GM19463 (cell line): ENCODE results near the gene DCUN1D2.

Experiments
- ATAC-seq: cut with Tn5 transposase; IDR thresholded peaks from one replicate; pipeline ENCODE4 v1.9.1; 2021; ENCODE audit warnings: mild to moderate bottlenecking, moderate library complexity; ENCODE audit not compliant: unreplicated experiment

DCUN1D2 gene

DNA sequence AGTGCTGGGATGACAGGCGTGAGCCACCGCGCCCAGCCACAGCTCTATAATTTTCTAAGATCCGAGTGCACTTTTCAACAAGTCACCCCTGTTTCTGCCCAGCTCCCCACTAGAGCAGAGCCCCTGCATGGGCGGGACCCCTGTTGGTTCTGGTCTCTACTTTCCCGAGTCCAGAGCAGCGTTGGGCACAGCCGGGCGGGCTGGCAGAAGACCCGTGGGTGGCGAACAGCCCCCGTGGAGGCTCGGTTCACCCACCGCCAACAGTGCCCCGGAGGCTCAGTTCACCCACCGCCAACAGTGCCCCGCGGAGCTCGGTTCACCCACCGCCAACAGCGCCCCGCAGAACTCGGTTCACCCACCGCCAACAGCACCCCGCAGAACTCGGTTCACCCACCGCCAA is 78.1 kb downstream of the DCUN1D2 start:
- ATAC-seq, result no peak

DNA sequence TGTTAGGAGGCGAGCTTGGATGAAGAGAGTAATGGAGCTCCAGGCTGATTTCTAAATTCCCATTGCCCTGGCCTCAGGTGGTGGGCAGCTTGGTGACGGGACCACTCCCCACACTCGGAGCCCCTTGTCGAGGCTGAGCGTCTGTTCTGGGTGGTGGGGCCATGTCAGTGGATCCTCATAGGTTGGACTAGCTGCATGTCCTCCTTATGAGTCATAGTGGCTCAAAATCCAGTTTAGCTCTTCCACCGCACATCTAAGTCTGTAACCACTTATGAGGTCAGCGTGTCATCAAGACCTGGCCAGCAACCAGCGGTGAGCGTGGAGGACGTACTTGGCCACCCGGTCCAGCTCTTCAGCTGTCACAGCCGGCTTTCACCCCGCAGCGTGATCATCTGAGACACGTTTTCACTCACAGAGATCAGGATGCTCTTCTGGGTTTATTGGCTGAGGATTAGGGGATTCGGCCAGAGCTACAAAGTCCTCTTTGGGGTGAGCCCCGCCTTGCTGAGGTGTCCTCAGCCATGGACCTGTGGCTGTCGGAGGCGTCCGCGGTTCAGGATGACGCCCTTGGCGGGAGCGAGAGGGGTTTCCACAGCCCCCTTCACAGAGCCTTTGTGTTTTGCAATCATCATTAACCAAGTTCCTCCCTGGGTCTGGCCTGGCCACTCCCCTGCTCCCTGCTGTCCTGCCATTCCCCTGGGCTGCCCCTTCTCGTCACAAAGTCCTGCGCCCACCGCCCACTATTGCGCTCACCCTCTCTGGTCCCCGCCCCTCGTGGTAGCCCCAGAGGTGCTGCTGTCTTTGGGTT is 79.1 kb downstream of the DCUN1D2 start:
- ATAC-seq, result no peak

DNA sequence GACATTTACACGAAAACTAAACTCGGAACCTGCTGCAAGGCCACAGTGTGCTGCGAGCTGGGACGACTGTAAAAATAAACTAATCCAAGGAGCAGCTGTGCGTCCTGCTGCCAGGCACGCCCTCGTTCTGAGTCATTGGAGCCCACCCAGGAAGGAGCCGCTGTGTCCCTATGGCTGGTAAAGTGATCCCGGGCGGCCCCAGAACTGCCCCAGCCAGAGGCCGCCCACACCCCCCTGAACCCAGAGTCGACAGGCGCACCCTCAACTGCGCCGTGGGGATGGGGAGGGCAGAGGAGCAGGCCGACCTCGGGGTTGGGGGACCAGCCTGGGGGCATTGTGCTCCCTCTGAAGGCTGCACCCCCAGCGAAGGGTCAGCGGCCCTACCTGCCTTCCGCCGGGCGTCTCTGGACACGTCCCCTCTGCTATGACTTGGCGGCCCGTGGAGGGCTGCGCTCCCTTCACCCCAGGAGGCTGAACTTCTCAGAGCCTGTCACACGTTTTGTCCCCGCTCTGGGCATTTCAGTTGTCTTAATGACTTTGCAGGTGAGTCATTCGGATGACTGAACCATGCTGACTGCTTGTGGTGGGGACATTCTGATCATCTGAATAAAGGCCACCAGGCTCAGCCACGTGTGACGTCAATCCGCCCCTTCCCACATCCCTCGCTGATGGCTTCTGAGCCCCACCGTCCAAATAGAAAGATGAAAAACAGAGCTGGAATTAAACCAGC is 79.9 kb downstream of the DCUN1D2 start:
- ATAC-seq, result no peak

- ATAC-seq, result no peak
These were observed 81.9 kb downstream of the DCUN1D2 start for GRCh38 chr13:113408562-113408961.

DNA sequence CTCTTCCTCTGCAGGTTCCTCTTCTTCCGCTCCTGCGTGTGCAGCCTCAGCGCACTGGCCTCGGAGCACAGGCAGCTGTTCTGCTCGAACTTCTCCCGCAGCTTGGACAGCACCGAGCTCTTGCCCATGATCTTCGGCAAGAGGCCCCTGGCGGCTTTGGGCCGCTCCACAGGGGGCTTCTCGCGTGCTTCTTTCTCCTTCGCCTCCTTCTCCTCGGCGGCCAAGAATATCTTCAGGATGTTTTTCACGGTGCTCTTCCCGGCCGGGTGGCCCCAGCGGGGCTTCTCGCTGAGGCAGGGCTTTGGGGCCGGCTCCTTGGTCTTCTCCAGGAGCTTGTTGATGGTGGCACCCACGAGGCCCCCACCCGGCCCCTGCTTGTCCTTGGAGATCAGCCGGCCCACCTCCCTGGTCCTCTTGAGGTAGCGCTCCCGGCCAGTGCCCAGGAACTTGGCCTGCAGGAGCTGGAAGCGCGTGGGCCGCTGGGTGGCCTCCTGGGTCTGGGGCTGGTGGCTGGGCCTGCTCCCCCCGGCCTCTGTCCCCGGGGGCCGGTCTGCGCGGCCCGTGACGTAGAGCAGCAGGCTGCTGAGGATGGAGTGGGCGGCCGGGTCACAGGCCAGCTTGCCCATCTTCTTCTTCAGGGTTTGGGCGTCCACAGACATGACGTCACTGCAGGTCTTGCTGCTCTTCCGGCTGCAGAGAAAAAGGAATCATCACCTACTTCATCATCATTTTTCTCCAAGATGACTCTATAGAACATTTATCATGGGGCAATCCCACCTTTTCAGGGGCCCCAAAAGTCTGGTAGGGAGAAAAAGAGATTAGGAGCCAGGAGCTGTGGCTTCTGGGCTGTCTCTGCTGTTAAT is 82.7 kb downstream of the DCUN1D2 start:
- ATAC-seq, result no peak

DNA sequence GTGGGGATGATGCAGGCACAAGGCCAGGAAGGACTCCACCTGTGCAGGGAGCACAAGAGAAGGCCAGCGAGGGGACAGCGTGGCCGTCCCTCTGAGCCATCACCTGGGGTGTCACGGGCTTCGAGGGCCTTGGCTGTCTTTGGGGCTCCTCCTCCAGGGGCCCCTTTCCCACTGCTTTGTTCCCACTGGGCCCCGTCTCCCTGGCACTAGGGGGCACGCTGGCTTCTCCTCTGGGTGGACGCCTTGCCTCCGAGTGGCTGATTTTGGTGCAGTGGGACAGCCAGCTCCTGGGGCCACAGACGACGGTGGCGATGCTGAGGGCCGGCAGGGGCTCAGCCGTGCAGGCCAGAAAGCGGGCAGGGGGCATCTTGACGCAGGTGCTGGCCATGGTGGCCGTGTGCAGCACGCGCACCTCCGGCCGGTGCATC is 83.4 kb downstream of the DCUN1D2 start:
- no peak for ATAC-seq

DNA sequence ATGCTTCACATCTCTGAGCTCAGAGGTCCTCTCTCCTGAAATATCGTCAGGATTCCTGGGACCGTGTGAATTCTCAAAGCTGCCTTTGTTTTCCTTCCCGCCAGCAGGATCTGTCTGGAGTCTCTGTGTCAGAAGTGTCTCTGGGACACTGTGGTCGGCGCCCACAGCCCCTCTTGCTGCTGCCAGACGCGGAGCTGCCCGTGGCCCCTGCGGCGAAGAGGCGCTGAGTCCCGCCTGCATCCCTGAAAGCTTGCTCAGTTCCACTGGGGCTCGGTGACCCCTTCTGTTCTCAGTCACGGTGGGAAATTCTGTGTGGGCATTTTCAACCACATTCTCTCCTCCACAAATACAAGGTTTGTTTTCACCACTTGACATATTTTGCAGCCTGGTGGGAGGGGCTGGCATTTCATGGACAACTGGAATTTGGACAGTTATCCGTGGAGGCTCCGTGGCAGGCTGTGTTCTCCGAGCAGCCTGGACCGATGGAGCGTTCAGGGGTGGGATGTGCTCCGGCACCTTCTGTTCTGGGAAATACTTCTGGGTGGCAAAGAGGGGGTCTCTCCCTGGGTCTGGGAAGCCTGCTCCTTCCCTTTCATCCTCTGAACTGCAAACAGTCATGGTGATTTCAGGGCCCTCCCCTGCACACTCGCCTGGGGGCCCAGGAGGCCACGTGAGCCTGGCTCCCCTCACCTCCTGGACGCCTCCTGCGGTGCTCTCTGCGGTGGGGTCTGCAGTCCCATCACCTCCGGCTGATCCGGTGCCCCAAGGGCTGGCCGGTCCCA is 84.0 kb downstream of the DCUN1D2 start:
- no peak for ATAC-seq
